K562 (cell line): ENCODE measurements around the gene MMP20. TPM values are rescaled to one million over a fixed set of nuclear protein-coding genes. Genes with fewer than 3 reads are reported as not detected.

Experiments used
- ATAC-seq: fragments of 200-7000 bp; cut with Tn5 transposase; 3 replicates; pipeline ENCODE4 v1.9.1; 2020; ENCODE audit warnings: moderate library complexity
- BruUV-seq: library from RNA; stranded (reverse); fragments of 400-500 nt; replicated peaks from 2 replicates; lab custom pipeline; 2021; lab: Mats Ljungman, UMichigan
- CTCF ChIA-PET: fragments of 300-600 bp; formaldehyde crosslinking; extraction: SDS; loops from one replicate; lab custom pipeline; 2021; ENCODE audit warnings: low intra/inter-chr PET ratio; lab: Yijun Ruan, JAX
- POLR2A ChIA-PET: fragments of 300-600, 350-650 bp; sonication (Branson Sonifier 250); formaldehyde crosslinking; extraction: SDS; loops from one replicate; lab custom pipeline; 2021; ENCODE audit warnings: antibody characterized with exemption, inconsistent platforms; lab: Yijun Ruan, JAX
- DNase-seq, 4 experiments: peaks; one replicate each; pipeline versions ENCODE4 v3.0.0 to v3.0.0-alpha.2; 2011 to 2018; ENCODE audit warnings: low spot score in 3 of 4, mixed read lengths in 3 of 4; ENCODE audit errors: extremely low read depth in 1 of 4
- FAIRE-seq: peaks from 2 replicates; lab custom pipeline; 2011; peaks lifted over from hg19 to GRCh38; lab: Jason Lieb, UNC
- H2AFZ ChIP-seq: 2 replicates; pipeline ENCODE4 v1.6.0; 2011; ENCODE audit warnings: low read depth, low read length, control low read depth, inconsistent platforms
- H3K27ac ChIP-seq: fragments of 200-600 bp; 3 replicates; pipeline ENCODE4 v1.8.0; 2011; ENCODE audit warnings: low read depth, mild to moderate bottlenecking, control low read depth, inconsistent platforms, low read length, moderate library complexity, mixed read lengths; ENCODE audit errors: extremely low read depth
- H3K27me3 ChIP-seq, 2 experiments: fragments of 300-600 bp in 1 of 2; 2 replicates in 1 of 2; 3 replicates in 1 of 2; pipeline versions ENCODE4 v1.6.0 to v1.8.0; 2011; ENCODE audit warnings: inconsistent platforms in 2 of 2, low read length in 2 of 2, mild to moderate bottlenecking in 1 of 2, mixed read lengths in 1 of 2, moderate library complexity in 1 of 2; ENCODE audit not compliant: control insufficient read depth in 2 of 2, insufficient read depth in 2 of 2
- H3K36me3 ChIP-seq: fragments of 300-600 bp; 3 replicates; pipeline ENCODE4 v1.8.0; 2011; ENCODE audit warnings: mild to moderate bottlenecking, low read length, inconsistent platforms; ENCODE audit not compliant: control insufficient read depth, insufficient read depth
- H3K4me1 ChIP-seq, 2 experiments: fragments of 200-600 bp in 1 of 2; replicated peaks in 1 of 2; 2 replicates in 1 of 2; 3 replicates in 1 of 2; pipeline versions ENCODE4 v1.5.1 to v1.8.0; 2011; ENCODE audit warnings: inconsistent platforms in 2 of 2, low read length in 2 of 2, mild to moderate bottlenecking in 1 of 2, mixed read lengths in 1 of 2, moderate library complexity in 1 of 2; ENCODE audit not compliant: control insufficient read depth in 2 of 2, insufficient read depth in 2 of 2
- H3K4me2 ChIP-seq: 2 replicates; pipeline ENCODE4 v1.6.1; 2011; ENCODE audit warnings: low read length, control low read depth, inconsistent platforms, mixed read lengths; ENCODE audit not compliant: insufficient read depth
- H3K4me3 ChIP-seq: fragments of 200-600 bp; sonication (generic), shearing (Covaris generic); 2 replicates; pipeline ENCODE4 v1.5.1; 2016; ENCODE audit warnings: control low read depth, inconsistent platforms
- H3K79me2 ChIP-seq: fragments of 200-600 bp; 3 replicates; pipeline ENCODE4 v1.8.0; 2011; ENCODE audit warnings: low read length, inconsistent platforms; ENCODE audit not compliant: control insufficient read depth, insufficient read depth
- H3K9ac ChIP-seq, 2 experiments: 2 replicates each; pipeline versions ENCODE4 v1.6.0 to v1.6.1; 2011; ENCODE audit warnings: low read depth in 2 of 2, low read length in 2 of 2, control low read depth in 1 of 2, inconsistent platforms in 1 of 2, mild to moderate bottlenecking in 1 of 2, mixed read lengths in 1 of 2; ENCODE audit not compliant: insufficient read depth in 1 of 2
- H3K9me1 ChIP-seq: one replicate; pipeline ENCODE4 v1.6.0; 2011; ENCODE audit warnings: inconsistent platforms, mild to moderate bottlenecking, low read length, moderate library complexity; ENCODE audit not compliant: control insufficient read depth, insufficient read depth
- H3K9me3 ChIP-seq: replicated peaks from 2 replicates; pipeline ENCODE4 v1.5.1; 2011; ENCODE audit warnings: low read depth, low read length, inconsistent platforms; ENCODE audit not compliant: control insufficient read depth, insufficient read depth
- H4K20me1 ChIP-seq: replicated peaks from 2 replicates; pipeline ENCODE4 v1.6.1; 2011; ENCODE audit warnings: low read length, inconsistent platforms, mixed read lengths; ENCODE audit not compliant: control insufficient read depth, insufficient read depth
- ZMIZ1 ChIP-seq, 2 experiments: fragments of 150-350 bp in 1 of 2; IDR thresholded peaks; 2 replicates each; pipeline ENCODE4 v1.6.1; 2012 to 2016; ENCODE audit warnings: low read depth in 2 of 2, low read length in 2 of 2, mild to moderate bottlenecking in 1 of 2, moderate library complexity in 1 of 2
- ZNF316 ChIP-seq: fragments of 450-650 bp; IDR thresholded peaks from 2 replicates; pipeline ENCODE4 v1.6.1; 2016
- WGBS: fragments of 100-300 bp; shearing (Covaris generic); methylation state at CpG from one replicate; pipeline ENCODE4 v1.1.6; 2016; ENCODE audit warnings: low coverage, mixed read lengths; ENCODE audit not compliant: insufficient coverage; ENCODE audit errors: missing lambda C conversion rate; 5-methylcytosine and 5-hydroxymethylcytosine counted together
- in situ Hi-C: fragments of 300-500 bp; cut with MboI; formaldehyde crosslinking; loops from 4 replicates; pipeline ENCODE4 v1.15.0; 2018; ENCODE audit warnings: inconsistent platforms, mixed read lengths
- intact Hi-C: fragments of 100-400 bp; cut with micrococcal nuclease; formaldehyde crosslinking; loops from 2 replicates; pipeline ENCODE4 v1.14.2; 2022
- polyA plus RNA-seq, 8 experiments: library from polyadenylated mRNA; depleted of rRNA in 4 of 8; stranded (reverse) in 5 of 8; unstranded in 3 of 8; fragments of >200 nt; fragmentation: Nextera tagmentation in 2 of 8; fragmentation: Illumina TruSeq in 1 of 8; extraction: Ambion mirVana in 2 of 8; extraction: Trizol in 1 of 8; gene quantifications; 2 replicates each; pipeline versions ENCODE4 v1.2.1 to v1.2.3, GENCODE V29; 2011 to 2014; ENCODE audit warnings: inconsistent platforms in 1 of 8, missing spikeins in 1 of 8
- total RNA-seq, 7 experiments: library from RNA; depleted of rRNA in 6 of 7; stranded (reverse); fragments of >200 nt in 6 of 7; fragmentation: Illumina TruSeq in 2 of 7; extraction: Trizol in 2 of 7; gene quantifications; 2 replicates each; pipeline versions ENCODE4 v1.2.1 to v1.2.3, GENCODE V29; 2011 to 2021; ENCODE audit warnings: low replicate concordance in 1 of 7

MMP20 gene
- total and polyA plus RNA-seq, 9 of the 15 experiments (the other 6 are each of a cell fraction or from before 2014, with no cell fraction given) = not detected

DNA sequence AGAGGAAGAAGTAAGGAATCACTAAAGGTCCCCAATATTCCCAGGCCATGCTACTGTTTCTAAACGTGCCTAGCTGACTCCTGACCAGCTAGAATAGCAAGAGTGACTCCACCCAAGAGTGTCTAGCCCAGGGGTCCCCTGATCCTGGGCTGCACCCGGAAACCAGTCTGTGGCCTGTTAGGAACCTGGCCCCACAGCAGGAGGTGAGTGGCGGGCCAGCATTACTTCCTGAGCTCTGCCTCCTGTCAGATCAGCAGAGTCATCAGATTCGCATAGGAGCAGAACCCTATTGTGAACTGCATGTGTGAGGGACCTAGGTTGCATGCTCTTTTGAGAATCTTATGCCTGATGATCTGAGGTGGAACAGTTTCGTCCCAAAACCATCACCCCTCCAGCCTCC lies 2.0 kb downstream of the MMP20 start:
- CTCF ChIA-PET = no interaction called here
- Histone ChIP-seq H3K4me2 (no peak overlapping the region), H3K27ac (no peak overlapping the region), H3K9me3 (no peaks in the 10 kb centered on the region), H4K20me1 (no peaks in the 10 kb centered on the region), H3K4me3 (no peak overlapping the region)
- POLR2A ChIA-PET = no interaction called here
- no peak for ATAC-seq
- TF ChIP-seq ZNF316 (peak; percentile 24; the same call in 1 of the 2 replicates), ZMIZ1 (IDR thresholded peaks at IDR 0.05; ENCODE audit: low read depth in 2 of 2, low read length in 2 of 2) (no peak)
- TF ChIP-seq, all 486 proteins: peak for 1
- in situ Hi-C loops = no loop called here
- H3K36me3 ChIP-seq = no peaks in the 10 kb centered on the region
- BruUV-seq = no TSS peak
- H3K27me3 ChIP-seq = no peaks in the 10 kb centered on the region
- intact Hi-C loops = no loop called here
- 7% methylated on average over 5 of the region's 5 CpGs for WGBS
- no peak overlapping the region; the same call in 1 of the 2 replicates for H2AFZ ChIP-seq
- H3K4me1 ChIP-seq = peaks cover 0 to 7% of the 10 kb centered on the region in 2 experiments; a peak in 2 of 5 replicates
- no peaks in the 10 kb centered on the region for H3K9me1 ChIP-seq
- H3K9ac ChIP-seq = no peak overlapping the region
- H3K79me2 ChIP-seq = no peaks in the 10 kb centered on the region
- DNase-seq = no peak
- FAIRE-seq = no peak
